ENCODE measurements around the gene MEGF11. TPM values are rescaled to one million over a fixed set of nuclear protein-coding genes. Genes with fewer than 3 reads are reported as not detected.

MEGF11 gene
- total RNA-seq, 2 donors from 2014 or later: not detected

DNA sequence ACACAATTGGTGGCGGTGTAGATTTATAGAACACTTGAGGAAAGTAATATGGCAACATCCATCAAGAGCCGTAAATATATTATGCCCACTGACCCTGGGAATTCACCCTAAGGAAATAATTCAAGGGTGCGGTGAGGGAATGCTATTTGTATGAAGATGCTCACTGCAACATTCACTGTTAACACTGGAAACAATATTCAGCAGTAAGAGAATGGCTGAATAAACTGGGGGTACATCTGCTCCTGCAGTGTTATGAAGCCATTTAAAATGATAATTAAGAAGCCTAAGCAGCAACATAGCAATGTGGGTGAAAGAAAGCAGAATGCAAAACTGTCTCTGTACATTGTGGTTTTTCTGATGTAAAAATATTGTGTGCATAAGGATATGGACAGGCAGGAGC is 296.7 kb downstream of the MEGF11 start:
- H3K4me1 ChIP-seq (replicated peaks): no peaks in the 10 kb centered on the region
- TF ChIP-seq POLR2AphosphoS5 (IDR thresholded peaks at IDR 0.05): no peak
- no peak for TF ChIP-seq POLR2A (IDR thresholded peaks at IDR 0.05)
- TF ChIP-seq, protein P1, sequence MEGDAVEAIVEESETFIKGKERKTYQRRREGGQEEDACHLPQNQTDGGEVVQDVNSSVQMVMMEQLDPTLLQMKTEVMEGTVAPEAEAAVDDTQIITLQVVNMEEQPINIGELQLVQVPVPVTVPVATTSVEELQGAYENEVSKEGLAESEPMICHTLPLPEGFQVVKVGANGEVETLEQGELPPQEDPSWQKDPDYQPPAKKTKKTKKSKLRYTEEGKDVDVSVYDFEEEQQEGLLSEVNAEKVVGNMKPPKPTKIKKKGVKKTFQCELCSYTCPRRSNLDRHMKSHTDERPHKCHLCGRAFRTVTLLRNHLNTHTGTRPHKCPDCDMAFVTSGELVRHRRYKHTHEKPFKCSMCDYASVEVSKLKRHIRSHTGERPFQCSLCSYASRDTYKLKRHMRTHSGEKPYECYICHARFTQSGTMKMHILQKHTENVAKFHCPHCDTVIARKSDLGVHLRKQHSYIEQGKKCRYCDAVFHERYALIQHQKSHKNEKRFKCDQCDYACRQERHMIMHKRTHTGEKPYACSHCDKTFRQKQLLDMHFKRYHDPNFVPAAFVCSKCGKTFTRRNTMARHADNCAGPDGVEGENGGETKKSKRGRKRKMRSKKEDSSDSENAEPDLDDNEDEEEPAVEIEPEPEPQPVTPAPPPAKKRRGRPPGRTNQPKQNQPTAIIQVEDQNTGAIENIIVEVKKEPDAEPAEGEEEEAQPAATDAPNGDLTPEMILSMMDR (IDR thresholded peaks at IDR 0.05): no peak

DNA sequence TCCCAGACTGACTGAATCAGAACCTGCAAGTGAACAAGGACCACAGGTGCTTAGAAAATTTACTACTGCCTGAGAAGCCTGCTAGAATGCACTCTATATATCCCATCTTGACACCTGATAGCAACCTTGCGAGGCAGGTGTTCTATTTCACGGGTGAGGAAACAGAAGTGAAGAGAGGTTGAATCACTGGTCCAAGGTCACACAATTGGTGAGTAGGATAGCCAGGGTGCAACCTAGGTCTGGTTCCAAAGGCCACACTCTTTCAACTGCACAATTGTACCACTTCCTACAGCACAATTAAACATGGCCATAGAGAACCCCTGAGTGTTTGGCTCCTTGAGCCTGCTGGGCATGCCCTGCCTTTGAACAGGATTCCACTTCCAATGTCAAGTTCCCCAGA is 297.2 kb downstream of the MEGF11 start:
- TF ChIP-seq, protein P1 (IDR thresholded peaks at IDR 0.05): no peak
- TF ChIP-seq POLR2A (IDR thresholded peaks at IDR 0.05): no peak
- TF ChIP-seq POLR2AphosphoS5 (IDR thresholded peaks at IDR 0.05): no peak
- Histone ChIP-seq H3K27ac (no peak overlapping the region), H3K4me1 (replicated peaks) (no peaks in the 10 kb centered on the region), H3K9me3 (no peaks in the 10 kb centered on the region), H3K36me3 (no peaks in the 10 kb centered on the region), H3K4me3 (no peak overlapping the region), H3K27me3 (replicated peaks; ENCODE audit: insufficient read depth) (no peaks in the 10 kb centered on the region)
- intact Hi-C loops (cut with DNase I): no loop called here
- no peak for DNase-seq (ENCODE audit: low spot score)
- WGBS: 82% methylated on average over 2 of the region's 2 CpGs

More for the DNA sequence above, 296.7 kb downstream of the MEGF11 start:
- H3K27ac ChIP-seq: no peak overlapping the region
- intact Hi-C loops (cut with DNase I): no loop called here
- H3K36me3 ChIP-seq: no peaks in the 10 kb centered on the region
- DNase-seq (ENCODE audit: low spot score): no peak
- H3K9me3 ChIP-seq: no peaks in the 10 kb centered on the region
- WGBS: 94% methylated on average over 3 of the region's 3 CpGs
- H3K4me3 ChIP-seq: no peak overlapping the region
- H3K27me3 ChIP-seq (replicated peaks; ENCODE audit: insufficient read depth): no peaks in the 10 kb centered on the region

DNA sequence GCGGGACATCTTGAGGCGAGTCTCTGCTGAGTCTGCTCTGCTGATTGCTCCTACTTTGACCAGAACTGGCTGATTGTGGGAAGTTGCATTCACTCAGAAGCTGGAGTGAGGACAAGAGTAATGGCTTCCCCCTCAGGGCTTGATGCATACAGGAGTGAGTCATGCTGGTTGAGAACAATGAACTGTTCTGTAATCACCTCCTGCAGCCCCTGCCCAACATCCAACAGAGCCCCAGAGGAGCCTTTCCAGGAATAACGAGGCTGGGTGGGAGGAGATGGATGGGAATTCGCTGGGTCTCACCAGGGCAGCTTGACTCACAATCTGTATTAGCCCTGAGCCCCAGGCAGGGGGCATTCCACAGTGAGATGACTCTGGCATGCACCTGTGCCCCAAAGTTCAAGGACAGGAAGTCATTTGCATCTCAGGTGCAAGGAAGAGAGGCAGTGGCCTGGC is 299.2 kb downstream of the MEGF11 start:
- Histone ChIP-seq H3K27me3 (replicated peaks; ENCODE audit: insufficient read depth) (no peaks in the 10 kb centered on the region), H3K9me3 (no peaks in the 10 kb centered on the region), H3K27ac (no peak overlapping the region), H3K4me3 (no peak overlapping the region), H3K36me3 (no peaks in the 10 kb centered on the region), H3K4me1 (replicated peaks) (no peaks in the 10 kb centered on the region)
- intact Hi-C loops (cut with DNase I): no loop called here
- TF ChIP-seq POLR2A (IDR thresholded peaks at IDR 0.05) (no peak), POLR2AphosphoS5 (IDR thresholded peaks at IDR 0.05) (no peak)
- TF ChIP-seq, protein P1 (IDR thresholded peaks at IDR 0.05): no peak
- DNase-seq (ENCODE audit: low spot score): no peak
- 38% methylated on average over 4 of the region's 4 CpGs for WGBS

DNA sequence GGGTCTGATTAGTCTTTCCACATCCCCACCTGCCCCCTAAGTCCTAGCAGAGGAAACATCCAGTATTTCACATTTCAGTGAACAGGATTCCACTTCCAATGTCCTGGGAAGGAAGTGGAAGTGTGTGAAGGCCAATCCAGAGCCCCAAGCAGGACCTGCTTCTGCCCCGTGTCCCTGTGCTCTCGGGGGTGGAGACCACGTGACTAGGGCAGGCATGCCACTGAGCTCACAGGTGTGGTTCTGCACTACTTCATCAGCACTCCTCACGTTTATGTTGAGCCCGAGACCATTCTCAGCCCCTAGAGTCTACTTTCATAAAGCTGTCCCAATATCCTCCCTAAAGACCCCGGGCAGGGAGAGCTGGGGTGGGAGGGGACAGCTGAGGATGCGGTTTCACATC is 299.9 kb downstream of the MEGF11 start:
- intact Hi-C loops (cut with DNase I): no loop called here
- Histone ChIP-seq H3K9me3 (no peaks in the 10 kb centered on the region), H3K36me3 (no peaks in the 10 kb centered on the region), H3K27ac (no peak overlapping the region), H3K4me1 (replicated peaks) (no peaks in the 10 kb centered on the region), H3K4me3 (no peak overlapping the region), H3K27me3 (replicated peaks; ENCODE audit: insufficient read depth) (no peaks in the 10 kb centered on the region)
- no peak for DNase-seq (ENCODE audit: low spot score)
- no peak for TF ChIP-seq POLR2AphosphoS5 (IDR thresholded peaks at IDR 0.05)
- TF ChIP-seq POLR2A (IDR thresholded peaks at IDR 0.05): no peak
- TF ChIP-seq, protein P1 (IDR thresholded peaks at IDR 0.05): no peak
- 78% methylated on average over 7 of the region's 7 CpGs for WGBS

DNA sequence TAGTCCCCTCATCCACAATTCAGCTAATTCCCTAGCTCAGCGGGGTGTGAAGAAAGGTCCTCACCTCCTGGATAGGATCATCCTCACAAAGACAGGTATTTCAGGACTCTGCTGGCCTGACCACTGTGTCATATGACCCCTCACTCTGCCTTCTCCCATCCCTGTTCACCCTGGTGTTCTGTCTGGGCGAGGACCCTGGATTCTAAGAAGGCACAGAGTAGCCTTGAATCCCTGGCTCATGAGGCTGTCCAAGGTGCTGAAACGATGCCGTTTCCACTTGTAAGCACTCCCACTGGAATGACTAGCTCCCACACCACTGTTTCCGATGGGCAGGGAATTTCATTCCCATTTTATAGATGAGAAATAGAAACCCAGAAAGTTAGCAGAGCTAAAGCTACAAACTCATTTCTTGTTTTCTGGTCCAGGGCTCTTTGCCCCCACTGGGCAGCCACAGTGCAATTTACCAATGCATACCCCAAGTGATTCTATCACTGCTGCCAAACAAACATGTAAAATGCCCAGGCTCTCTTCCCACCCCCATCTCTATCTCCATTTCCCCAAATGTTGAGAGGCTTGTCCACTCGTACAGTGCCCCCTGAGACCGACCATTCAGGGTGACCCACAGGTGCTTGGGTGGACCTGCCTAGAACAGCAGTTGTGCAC is 301.0 kb downstream of the MEGF11 start:
- Histone ChIP-seq H3K36me3 (no peaks in the 10 kb centered on the region), H3K4me3 (no peak overlapping the region), H3K4me1 (replicated peaks) (no peaks in the 10 kb centered on the region), H3K27ac (no peak overlapping the region), H3K27me3 (replicated peaks; ENCODE audit: insufficient read depth) (no peaks in the 10 kb centered on the region), H3K9me3 (no peaks in the 10 kb centered on the region)
- TF ChIP-seq POLR2AphosphoS5 (IDR thresholded peaks at IDR 0.05): no peak
- TF ChIP-seq, protein P1 (IDR thresholded peaks at IDR 0.05): no peak
- TF ChIP-seq POLR2A (IDR thresholded peaks at IDR 0.05): no peak
- intact Hi-C loops (cut with DNase I): no loop called here
- 43% methylated on average over 7 of the region's 7 CpGs for WGBS
- DNase-seq (ENCODE audit: low spot score): no peak
